ENCODE measurements around the gene MYO1H.
"Not testable (repeated sequence)": the region's sequence is repeated elsewhere in the genome, so short reads cannot be mapped to it uniquely, and the experiment has no call there.

MYO1H gene

DNA sequence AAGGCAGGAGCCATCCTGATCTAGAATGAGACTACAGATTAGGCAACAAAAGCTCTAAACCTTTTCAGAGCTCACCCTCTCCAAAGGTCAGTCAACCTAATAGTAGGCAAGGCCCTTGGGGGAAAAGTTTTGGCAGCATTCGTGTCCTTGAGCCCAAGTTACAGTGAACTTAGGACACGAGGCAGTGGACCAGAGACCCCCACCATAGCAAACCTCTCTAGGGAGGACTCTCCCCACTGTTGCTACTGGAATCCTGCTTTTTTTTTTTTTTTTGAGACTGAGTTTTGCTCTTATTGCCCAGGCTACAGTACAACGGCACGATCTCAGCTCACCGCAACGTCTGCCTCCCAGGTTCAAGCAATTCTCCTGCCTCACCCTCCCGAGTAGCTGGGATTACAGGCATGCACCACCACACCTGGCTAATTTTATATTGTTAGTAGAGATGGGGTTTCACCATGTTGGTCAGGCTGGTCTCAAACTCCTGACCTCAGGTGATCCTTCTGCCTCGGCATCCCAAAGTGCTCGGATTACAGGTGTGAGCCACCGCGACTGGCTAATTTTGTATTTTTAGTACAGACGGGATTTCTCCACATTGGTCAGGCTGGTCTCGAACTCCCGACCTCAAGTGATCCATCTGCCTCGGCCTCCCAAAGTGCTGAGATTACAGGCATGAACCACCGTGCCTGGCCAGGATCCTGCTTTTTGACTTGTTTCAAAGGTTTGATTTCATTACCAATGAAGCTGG lies 126.0 kb downstream of the MYO1H start:
- not testable (repeated sequence) for FAIRE-seq

GRCh38 chr12:109475121-109475520 lies 127.4 kb downstream of the MYO1H start:
- FAIRE-seq = no peak

- no peak for FAIRE-seq
Measured at GRCh38 chr12:109475993-109476806, 128.5 kb downstream of the MYO1H start.

GRCh38 chr12:109476807-109477184 lies 129.1 kb downstream of the MYO1H start:
- no peak for FAIRE-seq

GRCh38 chr12:109477185-109477962 lies 129.7 kb downstream of the MYO1H start, which contains the start of the genes KCTD10 and UBE3B:
TSS of gene KCTD10 (minus strand) at chr12:109477300. CDS start at chr12:109477262, 38 bp downstream.
TSS of gene UBE3B (plus strand) at chr12:109477634. CDS start at chr12:109483552, 5,918 bp downstream.
- FAIRE-seq = no peak

GRCh38 chr12:109477963-109478315 lies 130.2 kb downstream of the MYO1H start:
- no peak for FAIRE-seq

DNA sequence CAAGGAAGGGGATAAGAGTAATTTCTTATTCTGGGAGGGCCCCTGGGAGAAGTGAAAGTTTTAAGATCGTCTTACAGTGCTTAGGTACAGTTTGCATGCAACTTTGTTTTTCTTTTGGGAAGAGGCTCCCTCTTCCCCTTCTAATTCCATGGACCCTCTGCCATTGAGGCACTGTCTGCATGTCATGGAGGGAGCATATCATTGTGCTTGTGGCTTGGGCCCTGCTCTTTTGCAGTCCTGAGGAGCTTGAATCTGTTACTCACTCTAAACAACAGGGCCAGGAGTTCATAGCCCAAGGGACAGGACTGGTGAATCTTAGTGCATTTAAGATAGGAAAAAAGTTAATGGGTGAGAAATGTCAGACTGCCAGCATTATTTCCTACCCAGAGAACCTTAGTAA lies 132.1 kb downstream of the MYO1H start:
- FAIRE-seq = no peak

GRCh38 chr12:109480356-109480755 lies 132.7 kb downstream of the MYO1H start:
- FAIRE-seq = no peak

- no peak for FAIRE-seq
Measured at GRCh38 chr12:109481863-109482262, 134.2 kb downstream of the MYO1H start.

- no peak for FAIRE-seq
Measured at GRCh38 chr12:109482491-109482890, 134.8 kb downstream of the MYO1H start.

DNA sequence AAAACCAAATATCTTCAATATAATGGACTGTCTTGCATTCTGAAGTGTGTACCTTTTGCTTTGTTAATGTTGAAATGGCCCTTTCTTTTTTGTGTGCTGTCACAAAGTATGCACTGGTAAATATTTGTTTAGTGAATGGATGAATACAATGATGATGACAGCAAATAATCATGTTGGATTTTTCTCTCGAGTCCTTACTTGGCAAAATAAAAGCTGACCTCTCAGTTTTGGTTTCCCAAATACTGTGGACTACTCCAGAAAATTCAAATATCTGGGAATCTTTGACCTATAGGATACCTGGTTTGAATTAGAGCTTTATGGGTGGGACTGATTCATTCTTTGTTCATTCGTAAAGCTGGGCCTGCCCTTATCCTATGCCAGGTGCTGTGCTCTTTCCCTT lies 135.2 kb downstream of the MYO1H start:
- no peak for FAIRE-seq

DNA sequence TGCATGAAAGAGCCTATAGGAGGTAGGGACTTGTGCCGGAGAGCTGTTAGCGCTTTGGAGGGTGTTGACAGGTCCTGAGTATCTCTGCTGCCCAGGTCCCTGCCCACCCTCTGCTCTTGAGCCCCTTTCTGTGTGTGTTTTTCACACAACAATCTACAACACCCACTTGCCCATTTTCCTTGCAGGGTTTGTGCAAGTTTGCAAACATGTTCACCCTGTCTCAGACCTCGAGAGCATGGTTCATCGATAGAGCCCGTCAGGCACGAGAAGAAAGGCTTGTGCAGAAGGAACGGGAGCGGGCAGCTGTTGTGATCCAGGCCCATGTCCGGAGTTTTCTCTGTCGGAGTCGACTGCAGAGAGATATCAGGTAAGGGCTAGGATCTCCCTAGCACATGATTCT lies 135.6 kb downstream of the MYO1H start:
- FAIRE-seq = no peak

GRCh38 chr12:109485201-109485600 lies 137.5 kb downstream of the MYO1H start:
- FAIRE-seq = no peak

DNA sequence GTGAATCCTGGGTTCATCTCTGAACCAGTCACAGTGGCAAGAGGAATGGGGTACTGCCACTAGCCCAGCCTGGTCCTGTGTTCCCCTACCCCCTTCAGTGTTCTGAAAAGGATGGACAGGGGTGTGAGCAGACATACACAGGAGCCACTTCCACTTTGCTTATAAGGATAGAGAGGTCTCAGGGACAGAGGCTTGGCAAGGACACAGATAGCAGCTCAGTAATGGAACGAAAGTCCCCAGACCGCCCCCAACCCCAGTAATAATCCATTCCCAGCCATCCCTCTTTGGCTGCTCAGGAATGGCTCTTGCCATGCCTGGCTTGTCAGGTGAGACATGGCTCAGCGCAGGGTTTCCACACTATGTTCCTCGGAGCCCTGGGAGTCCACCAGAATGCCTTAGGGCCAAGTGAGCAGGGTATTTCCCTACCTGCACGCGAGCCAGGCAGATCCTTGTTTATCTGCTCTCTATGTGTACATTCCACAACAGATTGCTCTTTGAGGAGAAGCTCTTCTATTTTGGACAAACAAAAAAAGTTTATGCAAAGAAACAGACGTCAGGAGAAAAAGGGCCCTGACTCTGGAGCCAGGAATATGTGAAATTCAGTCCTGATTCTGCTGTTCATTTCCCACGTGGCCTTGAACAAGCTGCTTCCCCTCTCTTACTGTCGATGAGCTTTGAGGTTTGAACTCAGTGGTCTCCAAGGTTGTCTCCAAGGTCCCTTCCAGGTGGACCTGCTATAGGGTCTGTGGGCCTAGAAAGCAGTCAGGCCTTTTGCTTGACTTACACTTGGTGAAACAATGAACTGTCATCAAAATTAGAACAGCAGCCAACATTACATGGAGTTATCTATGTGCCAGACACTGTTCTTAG lies 139.7 kb downstream of the MYO1H start:
- no peak for FAIRE-seq

- FAIRE-seq = no peak
Measured at GRCh38 chr12:109488051-109488665, 140.5 kb downstream of the MYO1H start.

GRCh38 chr12:109489016-109489954 lies 141.6 kb downstream of the MYO1H start:
- FAIRE-seq = no peak

DNA sequence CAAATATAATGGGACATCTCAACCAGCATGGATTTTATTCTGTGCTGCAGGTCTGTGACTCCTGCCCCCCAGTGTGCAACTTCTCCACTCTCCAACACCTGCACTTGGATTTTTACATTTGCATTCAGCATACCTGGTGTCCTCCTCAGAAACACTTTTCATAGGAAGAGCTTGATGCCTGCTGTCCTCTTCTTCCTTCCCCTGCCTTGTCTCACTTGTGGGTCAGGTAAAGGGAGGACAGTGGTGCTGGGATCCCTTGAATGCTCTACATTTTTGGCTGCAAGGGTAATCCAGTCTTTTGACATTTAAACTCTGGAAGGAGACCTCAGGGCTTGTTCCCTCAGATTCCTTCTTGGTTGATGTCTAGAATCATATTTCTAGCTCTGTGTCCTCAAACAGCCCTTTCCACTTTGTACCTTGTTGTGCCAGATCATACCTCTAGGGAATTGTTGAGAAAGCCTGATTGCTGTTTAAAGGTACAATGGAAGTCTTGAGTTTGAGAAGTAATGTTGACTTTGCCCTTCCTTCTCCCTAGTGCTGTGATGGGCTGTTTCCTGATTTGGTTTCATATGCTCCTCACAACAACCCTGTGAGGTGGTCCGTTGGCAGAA lies 142.4 kb downstream of the MYO1H start:
- FAIRE-seq = no peak

DNA sequence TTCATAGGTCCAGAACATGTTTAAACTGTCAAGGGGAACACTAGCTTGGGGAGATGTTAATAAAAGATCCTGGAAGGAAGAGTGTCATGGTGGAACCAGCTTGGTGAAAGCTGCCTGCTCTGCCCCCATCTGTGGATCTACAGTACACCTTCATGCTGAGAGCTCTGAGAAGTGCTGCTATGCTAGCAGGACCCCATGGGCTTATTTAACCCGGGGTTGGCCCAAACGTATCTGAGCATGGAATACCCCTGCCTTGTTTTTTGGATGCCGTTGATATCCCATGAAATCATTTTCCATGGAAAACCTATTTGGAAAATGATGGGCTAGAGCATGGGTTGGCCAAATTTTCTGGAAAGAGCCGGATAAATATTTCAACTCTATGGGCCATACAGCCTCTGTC lies 144.0 kb downstream of the MYO1H start:
- FAIRE-seq = no peak

GRCh38 chr12:109492371-109492770 lies 144.7 kb downstream of the MYO1H start:
- FAIRE-seq = no peak

DNA sequence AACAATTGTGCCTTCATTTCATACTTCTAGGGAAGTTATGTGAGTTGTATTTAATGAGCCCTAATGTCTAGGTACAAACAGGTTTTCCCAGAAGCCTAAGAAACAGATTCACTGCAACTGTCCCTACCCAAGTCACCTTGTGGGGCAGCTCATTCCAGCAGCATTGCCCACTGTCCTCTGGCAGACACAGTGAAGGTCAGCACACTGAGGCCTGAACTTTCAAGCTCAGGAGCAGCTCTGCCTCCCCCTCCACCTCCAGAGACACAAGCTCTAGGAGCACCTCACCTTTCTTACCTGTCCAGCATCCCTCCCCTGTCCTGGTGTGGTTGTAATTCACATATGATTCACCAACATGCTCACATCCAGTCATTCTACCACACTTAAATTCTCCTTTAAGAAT lies 145.4 kb downstream of the MYO1H start:
- FAIRE-seq = no peak
